Measurements from ENCODE around the gene SPRY1. TPM values are rescaled to one million over a fixed set of nuclear protein-coding genes. Genes with fewer than 3 reads are reported as not detected.

SPRY1 gene, protein sequence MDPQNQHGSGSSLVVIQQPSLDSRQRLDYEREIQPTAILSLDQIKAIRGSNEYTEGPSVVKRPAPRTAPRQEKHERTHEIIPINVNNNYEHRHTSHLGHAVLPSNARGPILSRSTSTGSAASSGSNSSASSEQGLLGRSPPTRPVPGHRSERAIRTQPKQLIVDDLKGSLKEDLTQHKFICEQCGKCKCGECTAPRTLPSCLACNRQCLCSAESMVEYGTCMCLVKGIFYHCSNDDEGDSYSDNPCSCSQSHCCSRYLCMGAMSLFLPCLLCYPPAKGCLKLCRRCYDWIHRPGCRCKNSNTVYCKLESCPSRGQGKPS
- 2.3 to 3.7 TPM (median 2.8 TPM) in 5 replicates for total RNA-seq (2022; extraction: Qiagen RNA extraction; ENCODE audit: low read depth)

DNA sequence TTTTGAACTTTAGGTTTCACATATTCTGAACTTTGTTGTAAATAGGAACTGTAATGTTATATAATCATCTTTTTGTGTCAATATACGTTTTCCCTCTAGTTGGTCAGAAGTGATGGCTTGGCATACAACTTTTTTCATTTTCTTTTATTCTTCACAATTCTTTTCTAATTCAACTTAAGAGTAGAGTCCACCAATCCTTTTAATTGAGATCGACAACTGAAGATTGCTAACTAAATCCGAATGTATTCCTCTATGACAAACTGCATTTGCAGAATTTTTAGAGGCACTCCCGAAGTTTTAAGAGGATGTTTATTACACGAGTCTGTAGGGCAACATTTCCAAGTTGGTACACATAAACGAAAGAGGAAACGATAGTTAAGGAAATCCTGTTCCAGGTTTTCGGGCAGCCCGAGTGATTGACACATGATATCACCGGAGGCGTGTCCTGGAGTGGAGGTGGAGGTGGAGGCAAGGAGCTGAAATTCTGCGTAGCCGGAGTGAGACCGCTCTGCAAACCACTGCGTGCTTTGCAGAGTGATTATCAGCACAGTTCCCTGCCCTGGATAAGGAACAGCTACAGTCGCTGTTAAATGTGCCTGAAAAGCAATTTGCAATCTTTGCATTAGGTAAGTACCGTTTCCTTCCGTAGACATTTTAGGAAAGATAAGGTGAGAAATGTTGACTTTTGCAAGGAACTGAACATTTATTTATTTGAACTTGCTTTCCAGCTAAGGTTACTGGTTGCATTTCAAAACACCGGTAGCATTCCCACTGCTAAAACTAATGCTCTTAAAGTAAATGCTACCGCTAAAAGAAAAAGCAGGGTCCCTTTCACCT, at the start of gene SPRY1:
Gene SPRY1 (plus strand): TSS at position 489 of the 837 bp plus-strand sequence. CDS start 4,797 bp downstream, outside the sequence.

